ENCODE results near the gene CDH4. TPM values are rescaled to one million over a fixed set of nuclear protein-coding genes. Genes with fewer than 3 reads are reported as not detected.

The CDH4 gene
- total and polyA plus RNA-seq, 9 of the 15 experiments (the other 6 are each of a cell fraction or from before 2014, with no cell fraction given), result 0.04 TPM; not detected in 8

DNA sequence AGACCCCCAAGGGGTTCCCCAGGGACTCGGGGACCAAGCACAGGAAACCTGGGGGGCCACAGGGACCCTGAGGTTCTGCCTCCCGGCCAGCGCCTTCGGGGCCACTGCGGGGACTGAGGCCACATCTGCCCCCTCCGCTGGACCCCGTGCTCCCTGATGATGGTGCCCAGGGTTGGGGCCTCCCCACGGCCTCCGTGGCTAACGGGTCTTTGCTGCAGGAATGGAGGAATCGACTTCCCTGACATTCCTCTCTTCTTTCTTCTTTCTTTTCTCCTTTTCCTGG lies 483.4 kb downstream of the CDH4 start:
- TF ChIP-seq FOXJ2 (tag; IDR thresholded peaks at IDR 0.05), result no peak
- TF ChIP-seq CSDE1 (IDR thresholded peaks at IDR 0.05), result no peak
- TF ChIP-seq HMBOX1 (IDR thresholded peaks at IDR 0.05), result no peak
- TF ChIP-seq BCOR (IDR thresholded peaks at IDR 0.05), result no peak
- no peak for TF ChIP-seq ESRRA (IDR thresholded peaks at IDR 0.05; ENCODE audit: borderline replicate concordance, low read depth)
- TF ChIP-seq ZNF75A (CRISPR knock-in tag; IDR thresholded peaks at IDR 0.05), result no peak
- no TSS peak for BruUV-seq (replicated peaks)
- no peaks in the 10 kb centered on the region for H3K36me3 ChIP-seq (ENCODE audit: control insufficient read depth, insufficient read depth, low read length)
- H3K9me3 ChIP-seq (replicated peaks; ENCODE audit: control insufficient read depth, insufficient read depth, low read depth, low read length), result no peaks in the 10 kb centered on the region
- peaks cover 4% of the 10 kb centered on the region; the same call in 1 of the 2 replicates for H4K20me1 ChIP-seq (replicated peaks; ENCODE audit: control insufficient read depth, insufficient read depth, low read length)
- ChIA-PET POLR2A (interaction anchor here (0.6 kb wide), 1 partner anchor 151 kb away, joined by 3 read pairs; no protein-coding TSS in a partner anchor), CTCF (ENCODE audit: low intra/inter-chr PET ratio) (no interaction called here)
- WGBS (ENCODE audit: insufficient coverage, low coverage, missing lambda C conversion rate), result 0% methylated on average over 8 of the region's 11 CpGs
- FAIRE-seq (no peak), ATAC-seq (no peak), DNase-seq (ENCODE audit: extremely low read depth in 1 of 4, low spot score in 3 of 4) (no peak)
- H2AFZ ChIP-seq (ENCODE audit: low read depth, low read length), result no peak overlapping the region
- intact Hi-C loops (cut with micrococcal nuclease) (no loop called here), in situ Hi-C loops (cut with MboI) (no loop called here)
- no peaks in the 10 kb centered on the region; a peak in 1 of 5 replicates for H3K4me1 ChIP-seq (replicated peaks in 1 of 2; ENCODE audit: control insufficient read depth in 2 of 2, insufficient read depth in 2 of 2, low read length in 2 of 2)
- no peak overlapping the region for H3K4me3 ChIP-seq
- H3K9me1 ChIP-seq (ENCODE audit: control insufficient read depth, insufficient read depth, low read length), result no peaks in the 10 kb centered on the region
- H3K27me3 ChIP-seq (ENCODE audit: control insufficient read depth in 2 of 2, insufficient read depth in 2 of 2, low read length in 2 of 2), result peaks cover 18 to 81% of the 10 kb centered on the region in 2 experiments
- no peak overlapping the region for H3K4me2 ChIP-seq (ENCODE audit: insufficient read depth, low read length)
- no peak overlapping the region for H3K27ac ChIP-seq (ENCODE audit: extremely low read depth, low read depth, low read length)
- H3K79me2 ChIP-seq (ENCODE audit: control insufficient read depth, insufficient read depth, low read length), result no peaks in the 10 kb centered on the region
- no peak overlapping the region for H3K9ac ChIP-seq (ENCODE audit: insufficient read depth in 1 of 2, low read depth in 2 of 2, low read length in 2 of 2)
